HG02571 (cell line): Measurements from ENCODE around the gene C5orf34.
"Not testable (repeated sequence)": the region's sequence is repeated elsewhere in the genome, so short reads cannot be mapped to it uniquely, and the experiment has no call there.

Source experiments
- ATAC-seq: cut with Tn5 transposase; IDR thresholded peaks from one replicate; pipeline ENCODE4 v1.9.1; 2021; ENCODE audit warnings: mild to moderate bottlenecking, moderate library complexity; ENCODE audit not compliant: unreplicated experiment

The C5orf34 gene

GRCh38 chr5:43514816-43515677 lies at the start of gene C5orf34:
TSS of gene C5orf34 (minus strand) at chr5:43515148. CDS start at chr5:43509339, 5,809 bp downstream.
- peak; percentile 99 for ATAC-seq

- ATAC-seq = no peak
These were observed 49.4 kb upstream of the C5orf34 start for GRCh38 chr5:43564289-43564850.

DNA sequence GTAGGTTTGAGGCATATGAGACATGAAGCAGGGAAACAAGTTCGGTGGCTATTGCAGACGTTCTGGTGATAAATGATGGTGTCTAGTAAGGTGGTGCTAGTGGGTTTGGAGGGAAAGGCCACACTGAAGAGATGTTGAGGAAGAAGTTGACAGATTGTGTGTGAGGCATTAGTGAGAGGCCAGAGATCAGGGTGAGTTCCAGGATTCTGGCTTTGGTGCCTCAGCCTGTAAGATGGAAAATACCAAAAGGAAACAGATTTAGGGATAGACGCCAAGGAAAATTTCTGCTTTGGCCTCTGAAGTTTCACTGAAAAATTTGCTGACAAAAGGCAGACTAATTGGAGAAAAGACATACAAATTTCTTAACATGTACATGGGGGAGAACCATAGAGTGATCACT lies 48.4 kb upstream of the C5orf34 start:
- no peak for ATAC-seq

DNA sequence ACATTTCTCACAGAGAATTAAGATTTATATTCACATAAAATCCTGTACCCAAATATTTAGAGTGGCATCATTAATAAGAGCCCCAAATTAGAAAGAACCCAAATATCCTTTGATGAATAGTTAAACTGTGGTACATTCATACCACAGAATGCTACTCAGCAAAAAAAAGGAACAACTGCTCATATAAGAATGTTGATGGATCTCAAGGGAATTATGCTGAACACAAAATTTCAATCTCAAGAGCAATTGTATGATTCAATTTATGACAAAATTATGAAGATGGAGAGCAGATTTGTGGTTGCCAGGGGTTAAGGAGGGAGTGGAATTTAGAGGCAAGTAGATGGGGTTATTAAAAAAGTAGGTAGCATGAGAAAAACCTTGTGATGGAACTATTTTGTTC lies 46.4 kb upstream of the C5orf34 start:
- no peak for ATAC-seq

- no peak for ATAC-seq
These were observed 45.2 kb upstream of the C5orf34 start for GRCh38 chr5:43560128-43560527.

GRCh38 chr5:43556857-43557542 lies 42.1 kb upstream of the C5orf34 start, which contains the start of gene PAIP1:
TSS of gene PAIP1 (minus strand) at chr5:43557077. CDS start at chr5:43556846, 231 bp downstream.
- peak; percentile 71 for ATAC-seq

DNA sequence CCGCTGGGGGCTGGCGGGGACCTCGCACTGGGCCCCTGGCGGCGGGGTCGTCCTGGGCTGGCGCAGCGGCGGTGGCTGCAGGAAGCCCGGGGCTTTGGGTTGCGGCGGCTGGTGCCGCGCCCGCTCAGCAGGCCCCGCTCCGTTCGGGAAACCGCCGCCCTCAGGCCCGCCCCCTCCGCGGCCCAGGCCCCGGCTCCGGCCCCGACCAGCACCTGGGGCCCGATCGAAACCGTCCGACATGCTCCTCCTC lies 41.6 kb upstream of the C5orf34 start:
- peak; percentile 92 for ATAC-seq

GRCh38 chr5:43555895-43556606 lies 41.1 kb upstream of the C5orf34 start:
- ATAC-seq = peak; percentile 22

DNA sequence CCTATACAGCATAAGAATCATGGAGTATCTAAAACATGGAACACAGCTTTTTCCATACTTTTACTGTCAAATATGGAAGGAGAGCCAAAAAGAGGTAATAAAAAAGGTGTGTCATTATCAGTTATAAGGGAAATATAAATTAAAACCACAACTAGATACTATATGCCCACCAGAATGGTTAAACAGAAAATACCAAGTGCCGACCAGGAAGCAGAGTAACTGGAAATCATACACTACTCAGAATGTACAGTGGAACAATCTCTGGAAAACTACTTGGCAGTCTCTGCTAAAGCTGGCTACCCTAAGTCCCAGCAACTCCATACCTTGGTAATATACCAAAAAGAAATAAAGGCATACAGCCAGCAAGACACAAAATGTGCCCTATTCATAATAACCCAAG lies 39.5 kb upstream of the C5orf34 start:
- ATAC-seq = no peak

DNA sequence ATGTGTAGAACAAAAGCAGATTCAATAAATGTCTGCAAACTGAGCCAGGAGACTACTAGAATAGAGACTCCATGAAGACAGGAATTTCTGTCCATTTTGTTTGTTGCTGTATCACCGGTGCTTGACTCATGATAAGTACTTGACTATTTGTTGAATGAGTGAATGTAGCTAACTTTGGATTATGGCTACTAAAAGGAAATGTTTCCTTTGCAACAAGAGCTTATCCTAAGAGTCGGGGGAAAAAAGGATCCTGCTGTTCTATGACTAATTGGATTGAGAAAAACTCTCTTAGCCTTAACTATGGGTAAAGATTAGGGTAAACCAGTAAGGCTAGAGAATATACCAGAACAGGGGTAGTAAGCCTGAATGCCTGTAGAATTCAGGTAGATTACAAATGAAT lies 38.4 kb upstream of the C5orf34 start:
- ATAC-seq = no peak

GRCh38 chr5:43551731-43552130 lies 36.8 kb upstream of the C5orf34 start:
- no peak for ATAC-seq

- not testable (repeated sequence) for ATAC-seq
These were observed 34.3 kb upstream of the C5orf34 start for GRCh38 chr5:43549272-43549671.

GRCh38 chr5:43548358-43548757 lies 33.4 kb upstream of the C5orf34 start:
- ATAC-seq = no peak

DNA sequence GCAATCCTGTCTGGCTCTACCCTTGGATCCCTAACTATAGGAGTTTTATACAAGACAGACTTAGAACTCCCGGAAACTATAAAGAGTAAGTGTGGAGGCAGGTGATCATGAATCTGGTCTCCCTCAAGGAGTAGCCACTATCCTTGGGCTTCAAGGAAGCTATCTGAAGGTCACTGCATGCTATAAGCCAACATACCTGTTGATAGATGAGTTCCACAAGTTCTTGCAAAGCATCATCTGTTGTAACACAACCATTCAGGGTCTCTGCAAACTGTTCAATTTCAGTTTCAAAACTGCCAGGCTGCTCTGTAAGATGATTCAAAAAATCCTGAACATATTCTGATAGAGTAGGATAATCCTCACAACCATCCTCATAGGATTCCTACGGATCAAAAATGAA lies 32.6 kb upstream of the C5orf34 start:
- no peak for ATAC-seq

DNA sequence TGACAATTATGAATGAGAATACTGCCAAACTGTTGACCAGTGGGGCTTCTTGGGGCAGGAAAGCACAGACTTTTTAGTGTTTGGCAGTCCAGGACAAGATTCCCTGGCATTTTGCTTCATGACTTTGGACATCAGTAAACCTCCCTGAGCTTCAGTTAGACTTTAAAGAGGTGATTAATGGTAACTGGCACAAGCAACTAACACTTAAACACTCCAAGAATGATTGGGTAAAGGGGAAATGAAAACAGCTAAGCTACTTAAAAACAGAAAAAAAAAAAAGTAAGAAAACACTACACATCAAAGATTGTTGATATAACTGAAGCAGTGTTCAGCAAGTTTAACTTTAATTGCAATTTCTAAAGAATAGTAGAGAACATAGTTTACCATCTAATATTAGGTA lies 28.5 kb upstream of the C5orf34 start:
- no peak for ATAC-seq

DNA sequence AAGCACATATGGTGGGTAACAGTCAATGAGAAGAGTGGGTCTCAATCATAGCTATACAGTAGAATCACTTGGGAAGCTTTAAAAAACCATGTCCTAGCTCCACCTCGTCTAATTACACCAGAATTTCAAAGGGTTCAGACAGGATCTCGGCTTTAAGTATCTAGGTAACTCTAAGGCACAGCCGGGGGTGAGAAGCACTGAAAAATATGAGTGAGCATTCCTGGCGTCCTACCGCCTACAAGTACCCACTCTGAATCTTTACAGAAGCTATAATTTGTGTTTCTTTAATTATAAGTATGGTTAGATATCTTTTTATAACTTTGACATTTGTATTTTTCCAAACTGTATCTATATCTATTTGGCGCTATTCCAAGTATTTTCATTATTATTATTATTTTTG lies 25.8 kb upstream of the C5orf34 start:
- ATAC-seq = no peak

DNA sequence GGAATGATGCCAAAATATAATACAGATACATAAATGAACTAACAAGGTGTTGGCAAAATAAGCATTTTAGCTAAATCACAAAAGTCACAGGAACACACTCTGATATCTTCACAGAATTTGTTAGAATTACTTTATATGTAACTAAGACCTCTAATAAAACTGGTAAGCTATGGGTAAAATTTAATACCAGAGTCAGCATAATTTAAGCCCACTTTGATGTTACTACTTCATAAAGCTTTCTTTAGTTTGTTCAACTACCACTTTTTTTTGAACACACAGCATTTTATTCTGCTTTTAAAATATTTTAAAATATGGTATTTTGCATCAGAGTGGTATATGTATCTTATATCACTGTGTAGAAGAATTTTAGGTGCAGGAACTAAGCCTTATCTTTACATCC lies 22.0 kb upstream of the C5orf34 start:
- no peak for ATAC-seq

DNA sequence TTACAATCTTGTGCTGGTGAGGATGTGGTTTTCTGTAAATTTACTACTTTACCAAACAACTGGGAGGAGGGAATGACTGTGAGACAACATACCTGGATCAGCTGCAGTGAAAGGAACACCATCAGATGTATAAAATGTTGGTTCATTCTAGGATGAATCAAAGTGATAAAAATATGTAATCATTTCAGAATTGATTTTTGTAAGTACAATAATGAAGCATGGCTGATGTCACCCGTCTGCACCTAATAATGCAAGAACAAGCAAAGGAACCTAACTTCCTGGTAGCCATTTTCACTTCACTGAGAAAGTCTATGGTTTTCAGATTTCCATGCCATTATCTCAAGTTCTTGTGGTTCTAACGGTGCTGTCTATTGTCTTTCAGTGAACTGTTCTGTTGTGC lies 18.7 kb upstream of the C5orf34 start:
- no peak for ATAC-seq

- no peak for ATAC-seq
These were observed 15.7 kb upstream of the C5orf34 start for GRCh38 chr5:43530648-43531047.

DNA sequence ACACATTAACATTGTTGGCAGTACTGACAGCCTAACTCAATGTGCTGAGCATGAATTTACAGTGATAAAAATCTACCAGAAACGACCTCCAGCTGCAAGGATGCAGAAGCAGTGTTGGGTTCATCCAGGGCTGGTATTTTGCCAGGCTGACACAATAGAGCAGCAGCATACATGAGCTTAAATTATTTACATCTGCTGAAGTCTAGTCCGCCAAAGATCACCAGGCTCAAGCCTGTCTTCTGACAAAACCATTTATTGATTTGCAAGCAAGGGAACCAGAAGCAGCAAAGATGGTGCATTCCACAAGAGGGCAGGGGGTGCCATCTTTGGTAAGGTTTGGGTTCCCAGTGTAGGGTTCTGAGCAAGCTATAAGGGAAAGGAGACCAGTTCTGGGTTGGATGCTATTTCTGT lies 8.7 kb upstream of the C5orf34 start:
- no peak for ATAC-seq

DNA sequence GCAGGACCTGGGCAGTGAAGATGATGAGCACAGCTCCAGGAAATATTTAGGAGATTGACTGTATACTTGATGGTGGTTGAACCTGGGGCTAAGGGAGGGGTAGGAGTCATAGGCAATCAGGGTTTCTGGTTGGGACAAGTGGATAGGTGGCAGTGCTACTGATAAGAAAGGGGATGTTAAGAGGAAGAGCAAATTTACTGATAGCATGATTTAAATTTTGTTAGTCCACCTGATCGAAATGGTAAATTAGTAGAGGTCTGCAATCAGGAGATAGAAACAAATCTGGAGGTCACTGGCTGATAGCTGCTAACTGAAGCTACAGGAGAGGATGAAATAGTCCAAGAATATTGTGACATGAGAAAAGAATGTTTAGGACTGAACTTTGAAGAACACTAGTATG lies 5.7 kb upstream of the C5orf34 start:
- no peak for ATAC-seq

GRCh38 chr5:43515678-43516048 lies 715 bp upstream of the C5orf34 start:
- ATAC-seq = no peak
